Stimulated activated CD4-positive, alpha-beta T cell treated with anti-CD3 and anti-CD28 coated beads, Interleukin-12 subunit alpha, Interleukin-12 subunit beta, amount 100 ng/mL, for 24 hours (primary cell): ENCODE results near the gene ALPP.
"Not testable (repeated sequence)": the region's sequence is repeated elsewhere in the genome, so short reads cannot be mapped to it uniquely, and the experiment has no call there.

Experiments used
- DNase-seq, 2 experiments: peaks; one replicate each; pipeline ENCODE4 v3.0.0-alpha.2; 2020; ENCODE audit warnings: low read depth in 2 of 2

The ALPP gene

GRCh38 chr2:232381204-232382031, 2.9 kb downstream of the ALPP start:
- not testable (repeated sequence) for DNase-seq

GRCh38 chr2:232382331-232383225, 4.0 kb downstream of the ALPP start:
- DNase-seq = no peak

GRCh38 chr2:232384466-232384865, 5.9 kb downstream of the ALPP start:
- no peak for DNase-seq

GRCh38 chr2:232385058-232385457, 6.5 kb downstream of the ALPP start:
- not testable (repeated sequence) for DNase-seq

- DNase-seq = no peak
These were observed 7.3 kb downstream of the ALPP start for GRCh38 chr2:232385660-232386489.

- DNase-seq = no peak
These were observed 7.9 kb downstream of the ALPP start for GRCh38 chr2:232386490-232386739.

GRCh38 chr2:232386740-232387450, 8.3 kb downstream of the ALPP start:
- no peak for DNase-seq

- no peak for DNase-seq
These were observed 9.1 kb downstream of the ALPP start for GRCh38 chr2:232387451-232388171.

- DNase-seq = no peak
These were observed 9.9 kb downstream of the ALPP start for GRCh38 chr2:232388324-232388891.

GRCh38 chr2:232389327-232389726, 10.8 kb downstream of the ALPP start:
- no peak for DNase-seq

GRCh38 chr2:232390661-232391060, 12.1 kb downstream of the ALPP start:
- no peak for DNase-seq

- DNase-seq = no peak
These were observed 15.0 kb downstream of the ALPP start for GRCh38 chr2:232393556-232393955.

GRCh38 chr2:232394431-232394830, 15.9 kb downstream of the ALPP start:
- DNase-seq = not testable (repeated sequence)

GRCh38 chr2:232395586-232395985, 17.0 kb downstream of the ALPP start:
- no peak for DNase-seq

GRCh38 chr2:232396683-232397082, 18.1 kb downstream of the ALPP start:
- no peak for DNase-seq

- no peak for DNase-seq
These were observed 19.9 kb downstream of the ALPP start for GRCh38 chr2:232398293-232399034.

- no peak for DNase-seq
These were observed 21.9 kb downstream of the ALPP start for GRCh38 chr2:232400256-232401015.

GRCh38 chr2:232402518-232402917, 24.0 kb downstream of the ALPP start:
- DNase-seq = no peak

GRCh38 chr2:232405943-232406510, 27.5 kb downstream of the ALPP start:
- no peak for DNase-seq
